Upper lobe of right lung (tissue), 1 donor: ENCODE measurements around the gene DPM2. TPM values are rescaled to one million over a fixed set of nuclear protein-coding genes. Genes with fewer than 3 reads are reported as not detected.
A peak's percentile ranks its signal among the peaks of the same experiment; 100 is the strongest.

Experiments
- ATAC-seq: fragments of 200-7000 bp; cut with Tn5 transposase; one replicate; pipeline ENCODE4 v1.9.1; 2020; ENCODE audit warnings: mild to moderate bottlenecking, moderate library complexity
- DNase-seq: peaks from one replicate; pipeline ENCODE4 v3.0.0-alpha.2; 2020
- H3K27ac ChIP-seq: fragments of 200-600 bp; one replicate; pipeline ENCODE4 v1.8.0; 2022
- H3K27me3 ChIP-seq: fragments of 200-600 bp; one replicate; pipeline ENCODE4 v1.8.0; 2022; ENCODE audit warnings: mild to moderate bottlenecking
- H3K36me3 ChIP-seq: fragments of 200-600 bp; one replicate; pipeline ENCODE4 v1.8.0; 2022
- H3K4me1 ChIP-seq: fragments of 200-600 bp; one replicate; pipeline ENCODE4 v1.8.0; 2022
- H3K4me3 ChIP-seq: fragments of 200-600 bp; one replicate; pipeline ENCODE4 v1.8.0; 2022; ENCODE audit warnings: mild to moderate bottlenecking
- H3K9me3 ChIP-seq: fragments of 200-600 bp; one replicate; pipeline ENCODE4 v1.8.0; 2022
- CTCF ChIP-seq: fragments of 200-600 bp; IDR thresholded peaks from one replicate; pipeline ENCODE4 v1.8.0; 2022; ENCODE audit warnings: antibody characterized with exemption
- intact Hi-C: fragments of 100-400 bp; cut with DNase I; formaldehyde crosslinking; loops from one replicate; pipeline ENCODE4 v1.11.0; 2022
- total RNA-seq: library from RNA; stranded (reverse); fragmentation: NEBNext Ultra II Directional; extraction: Animal tissue kit (Norgen Biotek cat#: 25700); gene quantifications from one replicate; pipeline ENCODE4 v1.2.1, GENCODE V29; 2021
- donor health status: DM: no; HTN: yes; CAD: no; lungs with severe emphysema.

The DPM2 gene
- total RNA-seq, 1 donor from 2014 or later = 37.1 TPM

DNA sequence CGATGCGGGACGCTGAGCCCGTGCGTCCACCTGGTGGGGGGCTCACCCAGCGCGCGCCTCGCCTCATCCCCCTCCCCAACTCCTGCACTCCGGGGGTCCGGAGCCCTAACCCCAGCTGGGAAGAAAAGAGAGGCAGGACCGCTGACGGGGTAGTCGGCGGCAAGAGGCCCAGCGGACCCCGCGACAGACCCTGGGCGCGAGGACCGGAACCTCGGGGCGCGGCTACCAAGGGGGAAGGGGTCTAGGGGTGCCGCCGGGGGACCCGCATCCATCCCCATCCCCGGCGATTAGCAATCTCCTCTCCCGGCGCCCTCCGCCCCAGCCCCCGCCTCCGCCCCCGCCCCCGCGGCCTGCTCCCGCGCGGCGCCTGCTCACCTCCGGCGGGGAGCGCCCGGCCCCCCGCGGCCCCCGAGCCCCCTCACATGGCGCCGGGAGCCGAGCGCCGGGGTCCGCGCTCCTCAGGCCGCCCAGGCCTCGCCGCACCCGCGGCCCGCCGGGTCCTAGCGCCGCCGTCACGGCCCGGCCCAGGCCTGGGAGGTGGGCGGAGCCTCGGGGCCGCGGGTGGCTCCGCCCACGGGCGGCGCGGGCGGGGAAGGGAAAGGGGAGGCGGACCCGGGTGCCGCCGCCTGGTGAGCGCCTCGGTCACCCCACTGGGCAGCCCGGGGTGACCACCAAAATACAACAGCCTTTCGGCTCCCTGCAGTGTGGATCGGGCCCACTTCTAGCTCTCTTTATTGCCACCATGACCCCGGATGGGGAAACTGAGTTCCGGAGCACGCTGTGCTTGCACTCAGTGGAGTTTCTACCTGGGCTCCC, 38.3 kb downstream of the DPM2 start, which contains the start of gene ST6GALNAC6:
Gene ST6GALNAC6 (minus strand): TSS at position 476 of the 816 bp plus-strand sequence. CDS start 1,622 bp downstream, outside the sequence.
- DNase-seq = peak; percentile 90
- peaks cover 63% of the 10 kb centered on the region for H3K4me1 ChIP-seq

DNA sequence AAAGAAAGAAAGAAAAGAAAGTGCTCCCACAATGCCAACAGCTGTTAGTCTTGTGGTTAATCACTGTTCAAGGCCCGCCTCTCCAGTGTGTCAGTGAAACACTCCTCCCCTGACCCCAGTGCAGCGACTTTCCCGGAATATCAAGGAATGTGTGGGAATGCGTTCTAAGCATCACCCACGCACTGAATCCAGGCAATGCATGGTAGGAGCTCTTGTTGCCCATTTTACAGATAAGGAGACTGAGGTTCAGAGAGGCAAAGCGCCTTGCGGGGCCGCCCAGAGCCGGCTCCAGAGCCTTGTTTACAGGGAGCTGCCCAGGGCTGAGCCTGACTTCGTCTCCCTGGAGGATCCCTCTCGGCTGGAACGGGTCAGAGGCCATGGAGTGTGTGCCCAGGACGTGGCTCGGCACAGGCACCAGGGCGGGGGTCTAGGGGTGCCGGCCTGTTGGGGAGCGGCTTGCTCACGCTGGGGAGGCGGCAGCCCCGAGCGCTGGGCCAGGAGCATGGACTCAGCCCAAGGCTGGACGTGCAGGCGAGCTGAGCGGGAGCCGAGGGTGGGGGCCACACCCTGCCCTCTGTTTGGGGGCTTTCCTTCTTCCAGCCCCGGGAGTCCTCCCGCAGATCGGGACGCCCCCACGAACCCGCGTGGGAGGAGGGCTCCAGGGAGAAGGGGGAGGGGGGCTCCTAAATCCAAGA, 39.1 kb downstream of the DPM2 start:
- H3K27me3 ChIP-seq = no peaks in the 10 kb centered on the region
- peak overlapping the region; percentile 96 for H3K4me3 ChIP-seq
- H3K9me3 ChIP-seq = no peaks in the 10 kb centered on the region
- intact Hi-C loops = no loop called here
- peak overlapping the region; percentile 94 for H3K27ac ChIP-seq
- peaks cover 56% of the 10 kb centered on the region for H3K4me1 ChIP-seq
- no peak for TF ChIP-seq CTCF
- DNase-seq (no peak), ATAC-seq (peak; percentile 34)
- peaks cover 26% of the 10 kb centered on the region for H3K36me3 ChIP-seq

More for the DNA sequence above, 38.3 kb downstream of the DPM2 start, which contains the start of gene ST6GALNAC6:
- Histone ChIP-seq H3K27me3 (no peaks in the 10 kb centered on the region), H3K9me3 (no peaks in the 10 kb centered on the region), H3K4me3 (peak within 1 kb of the TSS; percentile 96), H3K36me3 (peaks cover 18% of the 10 kb centered on the region), H3K27ac (peak within 1 kb of the TSS; percentile 94)
- ATAC-seq = peak; percentile 86
- no peak for TF ChIP-seq CTCF
- intact Hi-C loops = no loop called here

DNA sequence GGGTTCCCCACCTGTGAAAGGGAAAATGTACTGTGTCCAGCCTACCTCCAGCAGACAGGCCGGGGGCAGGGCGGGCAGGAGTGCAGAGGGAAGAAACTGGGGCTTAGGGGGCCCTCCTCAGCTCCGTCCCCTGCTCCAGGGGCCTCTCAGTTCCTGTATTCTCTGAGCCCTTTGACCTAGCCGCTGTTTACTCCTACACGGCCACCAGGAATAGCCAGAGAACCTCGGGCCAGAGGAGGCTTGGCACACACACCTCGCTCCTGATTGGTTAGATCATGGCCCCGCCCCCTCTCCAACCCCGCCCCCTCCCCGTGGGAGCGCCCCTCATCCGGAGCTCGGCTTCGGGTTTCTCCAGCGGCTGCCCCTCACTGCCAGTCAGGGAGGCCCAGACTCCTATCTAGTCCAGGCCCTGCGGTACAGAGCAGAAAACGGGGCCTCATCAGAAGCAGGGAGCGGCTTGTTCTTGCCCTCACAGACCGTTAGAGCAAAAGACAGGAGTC, 40.4 kb downstream of the DPM2 start:
- Histone ChIP-seq H3K9me3 (no peaks in the 10 kb centered on the region), H3K36me3 (peaks cover 39% of the 10 kb centered on the region), H3K27ac (peak overlapping the region; percentile 94), H3K4me3 (peak overlapping the region; percentile 96), H3K27me3 (no peaks in the 10 kb centered on the region), H3K4me1 (peaks cover 43% of the 10 kb centered on the region)
- intact Hi-C loops = no loop called here
- DNase-seq = peak; percentile 86
- TF ChIP-seq CTCF = no peak
- ATAC-seq = peak; percentile 83

- no peak for TF ChIP-seq CTCF
- no peak for DNase-seq
- no peak for ATAC-seq
- H3K27me3 ChIP-seq = no peaks in the 10 kb centered on the region
- no peaks in the 10 kb centered on the region for H3K9me3 ChIP-seq
- H3K36me3 ChIP-seq = peaks cover 44% of the 10 kb centered on the region
- H3K4me3 ChIP-seq = peak overlapping the region; percentile 96
- peak overlapping the region; percentile 94 for H3K27ac ChIP-seq
- peaks cover 36% of the 10 kb centered on the region for H3K4me1 ChIP-seq
- intact Hi-C loops = no loop called here
Measured at GRCh38 chr9:127896395-127897192, 41.1 kb downstream of the DPM2 start.

DNA sequence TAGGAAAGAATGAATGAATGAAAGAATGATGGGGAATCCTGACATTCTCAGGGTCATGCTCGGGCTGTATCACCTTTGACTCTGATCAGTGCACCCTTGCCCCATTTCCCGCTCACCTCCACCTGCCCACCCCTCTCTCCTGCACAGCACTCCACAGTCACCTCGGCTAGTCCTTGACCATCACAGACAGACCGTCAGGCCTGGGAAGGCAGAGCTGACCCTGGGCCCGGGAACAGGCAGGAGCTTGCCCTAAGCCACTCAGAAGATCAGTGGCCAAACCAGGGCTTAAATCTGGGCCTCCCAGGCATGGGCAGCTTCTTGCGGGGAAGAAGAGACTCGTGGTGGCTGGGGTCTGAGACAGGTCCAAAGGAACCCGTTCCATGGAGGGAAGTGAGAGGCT, 41.8 kb downstream of the DPM2 start:
- no peaks in the 10 kb centered on the region for H3K9me3 ChIP-seq
- peak; percentile 45 for DNase-seq
- no peaks in the 10 kb centered on the region for H3K27me3 ChIP-seq
- no peak for ATAC-seq
- peaks cover 50% of the 10 kb centered on the region for H3K36me3 ChIP-seq
- H3K4me3 ChIP-seq = no peak overlapping the region
- peak overlapping the region; percentile 94 for H3K27ac ChIP-seq
- intact Hi-C loops = no loop called here
- no peak for TF ChIP-seq CTCF
- peaks cover 29% of the 10 kb centered on the region for H3K4me1 ChIP-seq
